Measurements from ENCODE around the gene USP28.

DNA sequence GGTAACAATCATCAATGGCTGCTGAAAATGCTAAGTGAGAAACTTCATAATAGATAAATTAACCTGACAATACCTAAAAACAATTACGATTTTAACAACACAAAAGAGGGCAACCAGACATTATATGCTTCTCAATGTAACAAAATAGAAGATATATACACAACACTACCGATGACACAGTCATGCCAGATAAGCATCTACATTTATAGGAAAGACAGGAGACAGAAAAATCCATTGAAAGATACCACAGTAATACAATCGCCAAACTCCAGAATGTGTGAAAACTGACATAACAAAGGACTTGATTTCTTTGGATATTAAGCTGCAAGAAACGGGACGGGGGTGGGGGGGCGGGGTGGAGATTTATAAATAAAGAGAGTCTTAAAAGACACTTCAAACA, 28.3 kb downstream of the USP28 start:
- TF ChIP-seq, protein P1, sequence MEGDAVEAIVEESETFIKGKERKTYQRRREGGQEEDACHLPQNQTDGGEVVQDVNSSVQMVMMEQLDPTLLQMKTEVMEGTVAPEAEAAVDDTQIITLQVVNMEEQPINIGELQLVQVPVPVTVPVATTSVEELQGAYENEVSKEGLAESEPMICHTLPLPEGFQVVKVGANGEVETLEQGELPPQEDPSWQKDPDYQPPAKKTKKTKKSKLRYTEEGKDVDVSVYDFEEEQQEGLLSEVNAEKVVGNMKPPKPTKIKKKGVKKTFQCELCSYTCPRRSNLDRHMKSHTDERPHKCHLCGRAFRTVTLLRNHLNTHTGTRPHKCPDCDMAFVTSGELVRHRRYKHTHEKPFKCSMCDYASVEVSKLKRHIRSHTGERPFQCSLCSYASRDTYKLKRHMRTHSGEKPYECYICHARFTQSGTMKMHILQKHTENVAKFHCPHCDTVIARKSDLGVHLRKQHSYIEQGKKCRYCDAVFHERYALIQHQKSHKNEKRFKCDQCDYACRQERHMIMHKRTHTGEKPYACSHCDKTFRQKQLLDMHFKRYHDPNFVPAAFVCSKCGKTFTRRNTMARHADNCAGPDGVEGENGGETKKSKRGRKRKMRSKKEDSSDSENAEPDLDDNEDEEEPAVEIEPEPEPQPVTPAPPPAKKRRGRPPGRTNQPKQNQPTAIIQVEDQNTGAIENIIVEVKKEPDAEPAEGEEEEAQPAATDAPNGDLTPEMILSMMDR (IDR thresholded peaks at IDR 0.05) = no peak
- TF ChIP-seq POLR2A (IDR thresholded peaks at IDR 0.05) = no peak
